DND-41 (cell line): ENCODE results near the gene TECPR1.

Experiments
- ATAC-seq: fragments of 200-7000 bp; cut with Tn5 transposase; 3 replicates; pipeline ENCODE4 v1.9.1; 2021; ENCODE audit warnings: low read depth; ENCODE audit not compliant: insufficient read depth
- DNase-seq: peaks from one replicate; pipeline ENCODE4 v3.0.0-alpha.2; 2020
- H2AFZ ChIP-seq: 2 replicates; pipeline ENCODE4 v1.6.0; 2012; ENCODE audit warnings: low read depth, low read length
- H3K27ac ChIP-seq: 2 replicates; pipeline ENCODE4 v1.5.1; 2012; ENCODE audit warnings: low read length, inconsistent platforms
- H3K27me3 ChIP-seq: fragments of 200-600 bp; sonication (generic); 2 replicates; pipeline ENCODE4 v1.6.0; 2012; ENCODE audit warnings: low read length, mild to moderate bottlenecking, inconsistent platforms; ENCODE audit not compliant: insufficient read depth, poor library complexity
- H3K36me3 ChIP-seq: 2 replicates; pipeline ENCODE4 v1.5.1; 2012; ENCODE audit warnings: low read length, inconsistent platforms; ENCODE audit not compliant: insufficient read depth
- H3K4me1 ChIP-seq: 2 replicates; pipeline ENCODE4 v1.5.1; 2012; ENCODE audit warnings: mild to moderate bottlenecking, low read length; ENCODE audit not compliant: insufficient read depth
- H3K4me2 ChIP-seq: 2 replicates; pipeline ENCODE4 v1.6.0; 2012; ENCODE audit warnings: mild to moderate bottlenecking, moderate library complexity, low read length, inconsistent platforms; ENCODE audit not compliant: insufficient read depth
- H3K4me3 ChIP-seq, 2 experiments: fragments of 200-600 bp in 1 of 2; shearing (Covaris generic) in 1 of 2; 2 replicates each; pipeline ENCODE4 v1.5.1; 2012 to 2016; ENCODE audit warnings: inconsistent platforms in 2 of 2, low read length in 2 of 2, mild to moderate bottlenecking in 2 of 2, low read depth in 1 of 2, moderate library complexity in 1 of 2
- H3K79me2 ChIP-seq: 2 replicates; pipeline ENCODE4 v1.6.0; 2012; ENCODE audit warnings: low read length, inconsistent platforms; ENCODE audit not compliant: insufficient read depth
- H3K9ac ChIP-seq: 2 replicates; pipeline ENCODE4 v1.6.0; 2012; ENCODE audit warnings: low read depth, mild to moderate bottlenecking, inconsistent platforms, low read length, moderate library complexity
- H3K9me3 ChIP-seq: 2 replicates; pipeline ENCODE4 v1.5.1; 2012; ENCODE audit warnings: low read length, moderate library complexity, mild to moderate bottlenecking, inconsistent platforms; ENCODE audit not compliant: insufficient read depth, severe bottlenecking
- H4K20me1 ChIP-seq: 2 replicates; pipeline ENCODE4 v1.6.0; 2012; ENCODE audit warnings: low read length; ENCODE audit not compliant: insufficient read depth
- EZH2 ChIP-seq: IDR thresholded peaks from 3 replicates; pipeline ENCODE4 v1.6.1; 2012; ENCODE audit warnings: borderline replicate concordance, low read depth, mild to moderate bottlenecking, moderate library complexity, low read length, inconsistent platforms; ENCODE audit not compliant: severe bottlenecking
- TF ChIP-seq, protein P1 (sequence below): IDR thresholded peaks from 2 replicates; pipeline ENCODE4 v1.5.1; 2012; ENCODE audit warnings: borderline replicate concordance, low read length, moderate library complexity, mild to moderate bottlenecking; ENCODE audit not compliant: poor library complexity, severe bottlenecking; ENCODE audit errors: extremely low read depth

The TECPR1 gene

DNA sequence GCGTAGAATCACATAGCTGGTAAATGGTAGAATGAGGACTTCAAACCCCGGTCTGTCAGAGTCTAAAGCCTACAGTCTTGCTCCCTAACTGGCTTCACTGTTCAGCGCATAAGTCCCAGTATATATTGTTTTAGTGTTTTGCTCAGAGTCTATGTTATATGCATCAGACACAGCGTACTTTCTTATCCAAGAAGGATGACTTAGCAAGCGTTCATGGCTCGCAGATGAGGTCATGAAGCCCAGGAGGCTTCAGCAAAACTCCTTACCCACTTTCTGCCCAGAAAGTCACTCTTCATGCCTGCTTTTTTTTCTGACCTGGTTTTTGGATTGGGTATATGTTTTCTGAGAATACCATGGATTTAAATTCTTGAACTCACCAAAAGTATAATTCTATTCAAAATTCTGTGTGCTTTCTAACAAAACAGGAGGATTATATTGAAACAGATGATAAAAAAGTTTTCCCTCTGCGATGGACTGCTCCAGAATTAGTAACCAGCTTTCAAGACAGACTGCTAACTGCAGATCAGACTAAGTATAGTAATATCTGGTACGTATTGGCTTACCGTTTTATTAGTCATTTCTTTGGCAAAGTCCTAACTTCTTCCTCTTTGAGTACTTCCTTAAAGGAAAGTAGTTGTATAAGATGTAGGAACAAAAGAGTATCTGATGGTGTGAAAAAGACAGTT lies 65.4 kb downstream of the TECPR1 start:
- peaks cover 30% of the 10 kb centered on the region for H3K36me3 ChIP-seq
- TF ChIP-seq EZH2 = no peak
- TF ChIP-seq, protein P1, sequence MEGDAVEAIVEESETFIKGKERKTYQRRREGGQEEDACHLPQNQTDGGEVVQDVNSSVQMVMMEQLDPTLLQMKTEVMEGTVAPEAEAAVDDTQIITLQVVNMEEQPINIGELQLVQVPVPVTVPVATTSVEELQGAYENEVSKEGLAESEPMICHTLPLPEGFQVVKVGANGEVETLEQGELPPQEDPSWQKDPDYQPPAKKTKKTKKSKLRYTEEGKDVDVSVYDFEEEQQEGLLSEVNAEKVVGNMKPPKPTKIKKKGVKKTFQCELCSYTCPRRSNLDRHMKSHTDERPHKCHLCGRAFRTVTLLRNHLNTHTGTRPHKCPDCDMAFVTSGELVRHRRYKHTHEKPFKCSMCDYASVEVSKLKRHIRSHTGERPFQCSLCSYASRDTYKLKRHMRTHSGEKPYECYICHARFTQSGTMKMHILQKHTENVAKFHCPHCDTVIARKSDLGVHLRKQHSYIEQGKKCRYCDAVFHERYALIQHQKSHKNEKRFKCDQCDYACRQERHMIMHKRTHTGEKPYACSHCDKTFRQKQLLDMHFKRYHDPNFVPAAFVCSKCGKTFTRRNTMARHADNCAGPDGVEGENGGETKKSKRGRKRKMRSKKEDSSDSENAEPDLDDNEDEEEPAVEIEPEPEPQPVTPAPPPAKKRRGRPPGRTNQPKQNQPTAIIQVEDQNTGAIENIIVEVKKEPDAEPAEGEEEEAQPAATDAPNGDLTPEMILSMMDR = no peak

DNA sequence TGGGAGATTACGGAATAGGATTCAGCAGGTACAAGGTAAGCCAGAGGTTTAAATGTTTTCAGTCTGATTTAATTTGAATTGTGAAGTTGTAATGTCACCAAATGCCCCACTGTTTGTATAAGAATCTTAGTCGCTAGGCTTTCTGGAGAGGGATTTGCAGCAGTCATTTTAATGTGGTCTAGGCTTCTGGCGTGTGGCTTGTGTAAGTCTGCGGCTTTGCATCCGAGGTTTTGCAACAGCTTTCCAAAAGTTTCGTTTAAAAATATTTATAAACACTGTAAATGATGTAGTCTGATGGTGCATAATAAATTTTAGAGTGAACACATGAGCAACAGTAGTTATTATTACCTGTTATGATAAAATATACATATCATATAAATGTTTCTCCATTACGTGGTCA lies 66.9 kb downstream of the TECPR1 start:
- no peak for DNase-seq
- Histone ChIP-seq H3K27ac (no peak overlapping the region), H3K4me2 (no peak overlapping the region)

More for the DNA sequence above, 65.4 kb downstream of the TECPR1 start:
- Histone ChIP-seq H3K9ac (no peak overlapping the region), H4K20me1 (no peaks in the 10 kb centered on the region), H3K27ac (no peak overlapping the region), H3K27me3 (no peaks in the 10 kb centered on the region), H3K4me1 (no peaks in the 10 kb centered on the region), H3K9me3 (no peaks in the 10 kb centered on the region), H3K4me3 (no peak overlapping the region), H2AFZ (no peak overlapping the region), H3K79me2 (no peaks in the 10 kb centered on the region), H3K4me2 (no peak overlapping the region)
- ATAC-seq (no peak), DNase-seq (no peak)

DNA sequence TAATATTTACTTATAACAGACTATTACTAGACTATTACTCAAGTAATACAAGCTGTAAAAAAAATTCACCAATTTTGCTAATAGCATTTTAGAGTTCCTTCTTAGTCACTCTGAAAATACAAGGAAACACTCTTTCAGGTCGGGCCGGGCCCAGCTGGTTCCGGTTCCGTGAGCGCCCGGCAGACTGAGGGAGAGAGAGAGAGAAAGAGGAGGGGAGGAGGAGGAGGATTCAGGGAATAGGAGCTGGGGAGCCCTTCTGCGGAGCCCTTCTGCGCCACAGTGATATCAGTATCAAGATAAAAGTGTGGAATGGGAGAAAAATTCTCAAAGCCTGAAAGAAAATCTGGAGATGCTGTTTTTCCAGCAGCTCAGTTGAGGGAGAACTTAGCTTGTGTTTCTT lies 71.3 kb downstream of the TECPR1 start:
- H3K9ac ChIP-seq = no peak overlapping the region
- no peaks in the 10 kb centered on the region for H3K27me3 ChIP-seq
- H3K4me2 ChIP-seq = no peak overlapping the region
- no peaks in the 10 kb centered on the region for H3K4me1 ChIP-seq
- no peak overlapping the region for H2AFZ ChIP-seq
- ATAC-seq = no peak
- no peak for DNase-seq
- TF ChIP-seq EZH2 = no peak
- TF ChIP-seq, protein P1 = no peak
- no peaks in the 10 kb centered on the region for H4K20me1 ChIP-seq
- peaks cover 27% of the 10 kb centered on the region; the same call in 1 of the 2 replicates for H3K36me3 ChIP-seq
- H3K4me3 ChIP-seq = no peak overlapping the region
- no peak overlapping the region for H3K27ac ChIP-seq
- no peaks in the 10 kb centered on the region for H3K9me3 ChIP-seq
- H3K79me2 ChIP-seq = no peaks in the 10 kb centered on the region

More for the DNA sequence above, 66.9 kb downstream of the TECPR1 start:
- TF ChIP-seq, protein P1 = no peak
- TF ChIP-seq EZH2 = no peak
- Histone ChIP-seq H3K36me3 (peaks cover 23% of the 10 kb centered on the region), H3K79me2 (no peaks in the 10 kb centered on the region), H4K20me1 (no peaks in the 10 kb centered on the region), H3K9ac (no peak overlapping the region), H3K4me3 (no peak overlapping the region), H3K27me3 (no peaks in the 10 kb centered on the region), H3K4me1 (no peaks in the 10 kb centered on the region), H2AFZ (no peak overlapping the region), H3K9me3 (no peaks in the 10 kb centered on the region)
- no peak for ATAC-seq
